Psoas muscle (tissue), 8 donors: ENCODE data around the gene CLIC5. TPM values are rescaled to one million over a fixed set of nuclear protein-coding genes. Genes with fewer than 3 reads are reported as not detected.

Source experiments
- ATAC-seq, 4 donors: fragments of 200-7000 bp; cut with Tn5 transposase; one replicate each; pipeline ENCODE4 v1.9.1; 2020; ENCODE audit warnings: moderate library complexity in 3 of 4, mild to moderate bottlenecking in 2 of 4
- DNase-seq, 2 donors: peaks; one replicate each; pipeline ENCODE4 v3.0.0-alpha.2; 2020
- H3K27ac ChIP-seq: fragments of 200-600 bp; one replicate; pipeline ENCODE4 v1.8.0; 2022
- H3K27me3 ChIP-seq, 3 donors: fragments of 200-600 bp in 1 of 3; one replicate each; pipeline versions ENCODE4 v1.6.1 to v1.8.0; 2013 to 2022; ENCODE audit warnings: low read length in 2 of 3, mild to moderate bottlenecking in 2 of 3, moderate library complexity in 1 of 3; ENCODE audit not compliant: insufficient read depth in 3 of 3
- H3K36me3 ChIP-seq, 2 donors: fragments of 200-600 bp in 1 of 2; one replicate each; pipeline versions ENCODE4 v1.6.1 to v1.8.0; 2013 to 2022; ENCODE audit warnings: low read depth in 1 of 2, mild to moderate bottlenecking in 1 of 2, moderate library complexity in 1 of 2; ENCODE audit not compliant: insufficient read depth in 1 of 2
- H3K4me1 ChIP-seq: fragments of 200-600 bp; one replicate; pipeline ENCODE4 v1.8.0; 2022
- H3K4me3 ChIP-seq: fragments of 200-600 bp; one replicate; pipeline ENCODE4 v1.8.0; 2022; ENCODE audit warnings: mild to moderate bottlenecking
- H3K9me3 ChIP-seq: fragments of 200-600 bp; one replicate; pipeline ENCODE4 v1.8.0; 2022
- CTCF ChIP-seq: fragments of 200-600 bp; IDR thresholded peaks from one replicate; pipeline ENCODE4 v1.8.0; 2022; ENCODE audit warnings: antibody characterized with exemption
- WGBS, 3 donors: extraction: QIAGEN DNeasy Blood & Tissue Kit; methylation state at CpG; one replicate each; pipeline versions ENCODE4 v1.1.6 to v1.1.7; 2013; 5-methylcytosine and 5-hydroxymethylcytosine counted together
- intact Hi-C, 2 donors: fragments of 100-400 bp; cut with DNase I; formaldehyde crosslinking; loops; one replicate each; pipeline versions ENCODE4 v1.11.0 to v1.14.2; 2022
- polyA plus RNA-seq, 3 donors: library from polyadenylated mRNA; stranded (reverse); fragments of 200-250 nt; gene quantifications; one replicate each; pipeline ENCODE4 v1.2.3, GENCODE V29; 2013
- total RNA-seq, 4 donors: library from RNA; stranded (reverse); fragmentation: NEBNext Ultra II Directional in 2 of 4; extraction: Animal tissue kit (Norgen Biotek cat#: 25700) in 2 of 4; gene quantifications; one replicate each; pipeline versions ENCODE4 v1.2.1 to v1.2.4, GENCODE V29; 2021 to 2023
- donor health status: healthy with polysubstance abuse.
- donor health status: DM: no; HTN: no; CAD: no; lungs with moderate emphysema.
- donor health status: Bipolar disorder and iron deficiency.
- donor health status: healthy.
- donor health status: DM: yes; HTN: yes; CAD: no.
- donor health status: DM: no; HTN: no; CAD: no.
- donor health status: DM: no; HTN: no; CAD: no.
- donor health status: DM: yes; HTN: yes; CAD: no.

The CLIC5 gene
- total and polyA plus RNA-seq, 7 donors, result 30.2 to 285 (median 166) TPM

GRCh38 chr6:45901767-45902650, 113.7 kb downstream of the CLIC5 start:
- H3K27ac ChIP-seq, result no peak overlapping the region
- DNase-seq, result no peak
- H3K36me3 ChIP-seq, result peaks cover 0 to 42% of the 10 kb centered on the region in 2 donors
- intact Hi-C loops, result no loop called here
- H3K27me3 ChIP-seq, result no peaks in the 10 kb centered on the region
- peak; percentile 65 to 77 (median 70) for ATAC-seq
- WGBS, 3 donors, result 28 to 43% (median 33%) methylated on average over 7 of the region's 7 CpGs
- no peak overlapping the region for H3K4me3 ChIP-seq
- no peaks in the 10 kb centered on the region for H3K9me3 ChIP-seq
- peaks cover 40% of the 10 kb centered on the region for H3K4me1 ChIP-seq
- TF ChIP-seq CTCF, result no peak

GRCh38 chr6:45900808-45901752, 114.6 kb downstream of the CLIC5 start:
- H3K36me3 ChIP-seq, result peaks cover 0 to 41% of the 10 kb centered on the region in 2 donors
- intact Hi-C loops, result no loop called here
- TF ChIP-seq CTCF, result no peak

GRCh38 chr6:45899683-45899946, 116.0 kb downstream of the CLIC5 start:
- intact Hi-C loops, result no loop called here
- Histone ChIP-seq H3K27me3 (no peaks in the 10 kb centered on the region), H3K4me3 (no peak overlapping the region), H3K27ac (peak overlapping the region; percentile 53), H3K9me3 (no peaks in the 10 kb centered on the region), H3K4me1 (peaks cover 44% of the 10 kb centered on the region), H3K36me3 (peaks cover 0 to 41% of the 10 kb centered on the region in 2 donors)
- no peak for TF ChIP-seq CTCF
- DNase-seq (no peak), ATAC-seq (no peak)
- 68 to 86% (median 72%) methylated on average over 4 of the region's 4 CpGs for WGBS, 3 donors

More at GRCh38 chr6:45900808-45901752, 114.6 kb downstream of the CLIC5 start:
- no peak for DNase-seq
- Histone ChIP-seq H3K4me1 (peaks cover 44% of the 10 kb centered on the region), H3K27me3 (no peaks in the 10 kb centered on the region), H3K9me3 (no peaks in the 10 kb centered on the region), H3K27ac (peak overlapping the region; percentile 51), H3K4me3 (no peak overlapping the region)
- WGBS, 3 donors, result 66 to 77% (median 67%) methylated on average over 9 of the region's 9 CpGs
- peak in 3 of 4 donors; percentile 56 to 78 (median 62) for ATAC-seq

GRCh38 chr6:45898941-45899682, 116.5 kb downstream of the CLIC5 start:
- no peak overlapping the region for H3K4me3 ChIP-seq
- TF ChIP-seq CTCF, result no peak
- no peaks in the 10 kb centered on the region for H3K27me3 ChIP-seq
- 63 to 79% (median 68%) methylated on average over 7 of the region's 7 CpGs for WGBS, 3 donors
- H3K9me3 ChIP-seq, result no peaks in the 10 kb centered on the region
- ATAC-seq, result peak in 3 of 4 donors; percentile 53 to 64 (median 53)
- H3K4me1 ChIP-seq, result peaks cover 44% of the 10 kb centered on the region
- intact Hi-C loops, result no loop called here
- no peak for DNase-seq
- peaks cover 0 to 41% of the 10 kb centered on the region in 2 donors for H3K36me3 ChIP-seq
- H3K27ac ChIP-seq, result peak overlapping the region; percentile 53
